ENCODE results near the gene CDK5RAP2.

The CDK5RAP2 gene

GRCh38 chr9:120480707-120481106 is 99.3 kb downstream of the CDK5RAP2 start:
- no peak overlapping the region for H2AFZ ChIP-seq (ENCODE audit: low read depth, low read length)
- no peak overlapping the region for H3K4me2 ChIP-seq (ENCODE audit: low read length)
- TF ChIP-seq, protein P1, sequence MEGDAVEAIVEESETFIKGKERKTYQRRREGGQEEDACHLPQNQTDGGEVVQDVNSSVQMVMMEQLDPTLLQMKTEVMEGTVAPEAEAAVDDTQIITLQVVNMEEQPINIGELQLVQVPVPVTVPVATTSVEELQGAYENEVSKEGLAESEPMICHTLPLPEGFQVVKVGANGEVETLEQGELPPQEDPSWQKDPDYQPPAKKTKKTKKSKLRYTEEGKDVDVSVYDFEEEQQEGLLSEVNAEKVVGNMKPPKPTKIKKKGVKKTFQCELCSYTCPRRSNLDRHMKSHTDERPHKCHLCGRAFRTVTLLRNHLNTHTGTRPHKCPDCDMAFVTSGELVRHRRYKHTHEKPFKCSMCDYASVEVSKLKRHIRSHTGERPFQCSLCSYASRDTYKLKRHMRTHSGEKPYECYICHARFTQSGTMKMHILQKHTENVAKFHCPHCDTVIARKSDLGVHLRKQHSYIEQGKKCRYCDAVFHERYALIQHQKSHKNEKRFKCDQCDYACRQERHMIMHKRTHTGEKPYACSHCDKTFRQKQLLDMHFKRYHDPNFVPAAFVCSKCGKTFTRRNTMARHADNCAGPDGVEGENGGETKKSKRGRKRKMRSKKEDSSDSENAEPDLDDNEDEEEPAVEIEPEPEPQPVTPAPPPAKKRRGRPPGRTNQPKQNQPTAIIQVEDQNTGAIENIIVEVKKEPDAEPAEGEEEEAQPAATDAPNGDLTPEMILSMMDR (IDR thresholded peaks at IDR 0.05; ENCODE audit: low read depth, low read length): no peak
- TF ChIP-seq EZH2phosphoT487 (IDR thresholded peaks at IDR 0.05; ENCODE audit: low read depth): no peak
- H3K4me3 ChIP-seq (ENCODE audit: low read length): no peak overlapping the region
- H3K27me3 ChIP-seq (ENCODE audit: low read depth, low read length): no peaks in the 10 kb centered on the region
- peaks cover 35% of the 10 kb centered on the region for H3K36me3 ChIP-seq (replicated peaks; ENCODE audit: low read depth, low read length)
- no peak overlapping the region for H3K27ac ChIP-seq (ENCODE audit: low read length)
- H3K79me2 ChIP-seq (ENCODE audit: low read length): no peaks in the 10 kb centered on the region
- H4K20me1 ChIP-seq (ENCODE audit: insufficient read depth, low read length): no peaks in the 10 kb centered on the region; the same call in 1 of the 2 replicates
- no peaks in the 10 kb centered on the region for H3K9me3 ChIP-seq (ENCODE audit: insufficient read depth, low read length)
- H3K9ac ChIP-seq (ENCODE audit: low read length): no peak overlapping the region
- H3K4me1 ChIP-seq (ENCODE audit: low read length): no peaks in the 10 kb centered on the region

DNA sequence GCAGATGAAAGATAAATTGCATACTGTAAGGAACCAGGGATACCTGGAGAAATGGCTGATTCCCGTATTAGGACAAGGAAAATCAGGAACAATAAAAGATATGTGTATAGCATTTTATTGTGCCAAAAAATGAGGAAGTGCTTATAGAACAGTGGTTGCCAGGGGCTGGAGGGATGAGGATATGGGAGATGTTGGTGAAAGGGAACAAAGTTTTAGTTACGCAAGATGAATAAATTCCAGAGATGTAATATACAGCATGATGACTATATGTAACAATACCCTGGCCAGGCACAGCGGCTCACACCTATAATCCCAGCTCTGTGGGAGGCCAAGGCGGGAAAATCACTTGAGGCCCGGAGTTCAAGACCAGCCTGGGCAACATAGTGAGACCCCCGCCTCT is 101.8 kb downstream of the CDK5RAP2 start:
- H3K36me3 ChIP-seq (replicated peaks; ENCODE audit: low read depth, low read length): peaks cover 33% of the 10 kb centered on the region

GRCh38 chr9:120477534-120478001 is 102.4 kb downstream of the CDK5RAP2 start:
- Histone ChIP-seq H3K27ac (ENCODE audit: low read length) (no peak overlapping the region), H3K4me1 (ENCODE audit: low read length) (peaks cover 9% of the 10 kb centered on the region), H3K79me2 (ENCODE audit: low read length) (no peaks in the 10 kb centered on the region), H3K9me3 (ENCODE audit: insufficient read depth, low read length) (no peaks in the 10 kb centered on the region), H3K4me2 (ENCODE audit: low read length) (no peak overlapping the region), H2AFZ (ENCODE audit: low read depth, low read length) (no peak overlapping the region), H3K4me3 (ENCODE audit: low read length) (no peak overlapping the region), H3K36me3 (replicated peaks; ENCODE audit: low read depth, low read length) (peaks cover 27% of the 10 kb centered on the region), H3K9ac (ENCODE audit: low read length) (no peak overlapping the region), H4K20me1 (ENCODE audit: insufficient read depth, low read length) (no peaks in the 10 kb centered on the region; the same call in 1 of the 2 replicates), H3K27me3 (ENCODE audit: low read depth, low read length) (no peaks in the 10 kb centered on the region)
- no peak for TF ChIP-seq EZH2phosphoT487 (IDR thresholded peaks at IDR 0.05; ENCODE audit: low read depth)
- TF ChIP-seq, protein P1 (IDR thresholded peaks at IDR 0.05; ENCODE audit: low read depth, low read length): peak; percentile 74

More for the DNA sequence above, 101.8 kb downstream of the CDK5RAP2 start:
- no peak overlapping the region for H2AFZ ChIP-seq (ENCODE audit: low read depth, low read length)
- H3K9me3 ChIP-seq (ENCODE audit: insufficient read depth, low read length): no peaks in the 10 kb centered on the region
- no peak overlapping the region for H3K9ac ChIP-seq (ENCODE audit: low read length)
- TF ChIP-seq, protein P1 (IDR thresholded peaks at IDR 0.05; ENCODE audit: low read depth, low read length): no peak
- no peak for TF ChIP-seq EZH2phosphoT487 (IDR thresholded peaks at IDR 0.05; ENCODE audit: low read depth)
- H3K4me1 ChIP-seq (ENCODE audit: low read length): peaks cover 9% of the 10 kb centered on the region
- no peaks in the 10 kb centered on the region; the same call in 1 of the 2 replicates for H4K20me1 ChIP-seq (ENCODE audit: insufficient read depth, low read length)
- no peak overlapping the region for H3K27ac ChIP-seq (ENCODE audit: low read length)
- no peak overlapping the region for H3K4me2 ChIP-seq (ENCODE audit: low read length)
- no peaks in the 10 kb centered on the region for H3K79me2 ChIP-seq (ENCODE audit: low read length)
- H3K4me3 ChIP-seq (ENCODE audit: low read length): no peak overlapping the region
- no peaks in the 10 kb centered on the region for H3K27me3 ChIP-seq (ENCODE audit: low read depth, low read length)

DNA sequence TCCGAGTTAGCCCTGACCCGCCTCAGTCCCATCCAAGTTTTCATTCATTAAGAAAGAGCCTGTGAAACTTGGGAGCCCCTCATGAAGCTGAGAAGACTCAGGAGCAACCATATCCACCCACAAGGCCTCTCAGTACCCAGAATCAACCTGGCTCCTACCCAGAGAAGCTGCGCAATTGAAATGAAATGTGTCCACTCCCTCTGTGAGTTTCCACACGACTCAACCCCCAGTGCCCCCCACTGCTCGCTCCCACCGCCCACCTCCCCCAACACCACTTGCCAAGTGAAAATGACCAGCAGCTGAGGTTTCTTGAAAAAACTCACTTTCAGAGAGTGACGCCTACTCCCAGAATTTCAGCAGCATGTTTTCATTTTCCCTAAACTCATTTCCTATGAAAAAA is 104.6 kb downstream of the CDK5RAP2 start:
- Histone ChIP-seq H3K9me3 (ENCODE audit: insufficient read depth, low read length) (no peaks in the 10 kb centered on the region), H3K9ac (ENCODE audit: low read length) (no peak overlapping the region), H3K79me2 (ENCODE audit: low read length) (no peaks in the 10 kb centered on the region), H3K36me3 (replicated peaks; ENCODE audit: low read depth, low read length) (peaks cover 31% of the 10 kb centered on the region), H4K20me1 (ENCODE audit: insufficient read depth, low read length) (no peaks in the 10 kb centered on the region; the same call in 1 of the 2 replicates), H3K27ac (ENCODE audit: low read length) (no peak overlapping the region), H3K27me3 (ENCODE audit: low read depth, low read length) (no peaks in the 10 kb centered on the region), H3K4me3 (ENCODE audit: low read length) (no peak overlapping the region), H3K4me1 (ENCODE audit: low read length) (peaks cover 9% of the 10 kb centered on the region), H3K4me2 (ENCODE audit: low read length) (no peak overlapping the region), H2AFZ (ENCODE audit: low read depth, low read length) (no peak overlapping the region)
- TF ChIP-seq, protein P1 (IDR thresholded peaks at IDR 0.05; ENCODE audit: low read depth, low read length): no peak
- no peak for TF ChIP-seq EZH2phosphoT487 (IDR thresholded peaks at IDR 0.05; ENCODE audit: low read depth)
